ENCODE data around the gene OR13C4.
"Not testable (repeated sequence)": the region's sequence is repeated elsewhere in the genome, so short reads cannot be mapped to it uniquely, and the experiment has no call there.

OR13C4 gene

DNA sequence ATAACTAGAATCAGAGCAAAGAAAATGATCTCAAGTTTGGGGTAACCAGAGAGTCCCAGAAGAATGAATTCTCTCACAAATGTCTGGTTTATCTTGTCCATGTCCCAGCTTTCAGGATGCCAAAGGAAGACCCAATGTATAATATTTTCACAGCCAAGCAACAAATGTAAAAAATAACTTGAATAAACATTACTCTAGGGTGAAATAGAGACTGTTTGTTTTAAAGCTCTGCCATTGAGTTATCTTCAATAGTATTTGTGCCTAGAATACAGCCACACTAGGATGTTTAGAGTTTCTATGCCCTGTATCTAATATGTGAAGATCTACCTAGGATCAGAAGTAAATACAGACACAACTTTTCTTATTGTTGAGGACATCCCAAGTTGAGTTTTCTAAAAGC lies at the start of gene OR13C4:
OR13C4 (minus strand) TSS at position 101 of the 400 bp plus-strand sequence; CDS start at position 101, 0 bp downstream.
- no peak for DNase-seq

DNA sequence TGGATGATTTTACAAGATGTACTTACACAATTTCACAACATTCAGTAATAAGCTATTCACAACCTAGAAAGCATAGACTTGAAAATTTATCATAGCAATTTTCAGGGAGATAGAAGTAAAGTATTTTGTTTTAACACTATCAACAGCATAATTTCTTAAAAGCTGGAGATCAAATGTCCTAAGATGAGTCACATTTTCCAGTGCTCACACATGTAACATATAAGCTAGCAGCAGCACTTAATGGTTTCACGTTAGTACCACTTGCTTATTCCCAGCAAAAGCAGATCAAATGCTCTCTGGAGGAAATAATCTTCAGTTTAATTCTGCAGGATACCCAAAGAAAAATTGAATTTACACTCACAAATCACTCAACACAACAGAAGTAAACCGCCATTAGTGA lies 48.4 kb upstream of the OR13C4 start:
- DNase-seq: no peak

DNA sequence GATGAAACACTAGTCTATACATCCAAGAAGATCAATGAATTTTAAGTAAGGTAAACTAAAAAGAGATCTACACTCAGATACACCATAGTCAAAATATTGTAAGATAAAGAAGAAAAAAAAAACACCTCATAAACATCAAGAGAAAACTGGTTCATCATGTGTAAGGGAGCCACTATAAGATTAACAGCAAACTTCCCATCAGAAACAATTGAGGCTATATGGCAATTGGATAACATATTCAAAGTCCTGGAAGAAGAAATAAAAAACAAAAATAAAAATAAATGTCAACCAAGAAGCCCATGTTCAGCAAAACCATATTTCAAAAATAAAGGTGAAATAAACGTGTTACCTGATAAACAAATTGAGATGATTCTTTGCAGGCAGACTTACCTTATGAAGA lies 45.6 kb upstream of the OR13C4 start:
- no peak for DNase-seq

DNA sequence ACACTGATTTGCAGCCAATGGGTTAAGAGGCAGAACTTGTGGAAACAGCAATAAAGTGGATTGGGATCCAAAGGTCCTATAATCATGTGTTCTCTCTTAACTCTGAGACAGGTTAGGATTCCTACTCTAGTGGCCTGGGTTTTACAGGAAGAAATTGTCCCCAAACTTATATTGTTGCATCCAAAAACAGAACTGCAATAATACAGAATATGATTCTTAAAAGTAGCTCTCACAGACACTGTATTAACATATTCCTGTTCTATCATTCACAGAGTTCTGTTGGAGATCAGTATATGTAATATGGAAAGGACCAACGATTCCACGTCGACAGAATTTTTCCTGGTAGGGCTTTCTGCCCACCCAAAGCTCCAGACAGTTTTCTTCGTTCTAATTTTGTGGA lies 41.9 kb upstream of the OR13C4 start, which contains the start of gene OR13C8:
OR13C8 (plus strand) TSS at position 301 of the 400 bp plus-strand sequence; CDS start at position 301, 0 bp downstream.
- no peak for DNase-seq

DNA sequence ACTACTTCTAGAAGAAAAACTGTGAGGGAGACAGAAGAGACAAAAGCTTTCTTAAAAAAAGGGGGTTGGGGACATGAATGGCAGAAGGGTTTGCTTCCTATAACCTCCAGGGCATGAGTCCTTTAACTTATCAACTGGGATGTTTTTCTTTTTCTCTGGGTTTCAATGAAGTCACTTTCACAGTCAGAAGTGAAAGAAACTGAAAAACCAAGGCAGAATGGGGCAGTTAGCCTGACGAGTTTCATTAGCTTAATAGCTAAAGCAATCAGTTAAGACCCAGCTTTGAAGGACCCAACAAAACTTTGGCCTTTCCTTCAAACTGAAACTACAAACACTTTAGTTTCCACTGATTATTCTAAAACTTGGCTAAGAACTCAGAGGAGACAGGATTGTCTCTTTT lies 37.3 kb upstream of the OR13C4 start:
- no peak for DNase-seq

DNA sequence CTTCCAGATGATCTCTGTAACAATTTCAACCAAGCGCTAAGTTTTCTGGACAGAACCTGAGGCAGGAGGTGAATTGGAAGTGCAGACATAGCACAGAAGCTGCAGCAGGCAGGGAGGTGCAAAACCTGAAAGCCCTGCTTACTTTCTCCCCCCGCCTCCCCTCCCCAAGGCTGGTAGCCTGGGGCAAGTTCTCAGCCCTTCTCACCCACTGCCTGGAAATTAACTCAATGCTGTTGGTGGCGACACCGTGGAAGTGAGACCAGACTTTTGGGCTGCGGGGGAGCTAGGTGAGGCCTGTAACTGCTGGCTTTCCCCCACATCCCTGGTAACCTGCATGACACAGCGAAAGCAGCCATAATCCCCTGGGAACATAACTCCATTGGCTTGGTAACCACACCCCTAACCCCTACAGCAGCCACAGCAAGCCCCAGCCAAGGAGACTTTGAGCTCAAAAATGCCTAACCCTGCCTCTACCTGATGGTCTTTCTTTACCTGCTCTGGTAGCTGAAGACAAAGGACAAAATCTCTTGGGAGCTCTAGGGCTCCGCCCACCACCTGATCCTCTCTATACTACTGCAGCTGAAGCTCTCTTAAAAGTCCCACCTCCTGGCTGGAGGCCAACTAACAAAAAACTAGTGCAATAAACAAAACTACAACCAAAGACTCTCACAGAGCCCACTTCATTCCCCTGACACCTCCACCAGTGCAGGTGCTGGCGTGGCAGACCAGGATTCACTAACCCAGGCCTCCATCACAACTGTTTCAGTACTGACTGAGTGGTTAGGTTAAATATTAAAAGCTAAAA lies 30.0 kb upstream of the OR13C4 start:
- no peak for DNase-seq

DNA sequence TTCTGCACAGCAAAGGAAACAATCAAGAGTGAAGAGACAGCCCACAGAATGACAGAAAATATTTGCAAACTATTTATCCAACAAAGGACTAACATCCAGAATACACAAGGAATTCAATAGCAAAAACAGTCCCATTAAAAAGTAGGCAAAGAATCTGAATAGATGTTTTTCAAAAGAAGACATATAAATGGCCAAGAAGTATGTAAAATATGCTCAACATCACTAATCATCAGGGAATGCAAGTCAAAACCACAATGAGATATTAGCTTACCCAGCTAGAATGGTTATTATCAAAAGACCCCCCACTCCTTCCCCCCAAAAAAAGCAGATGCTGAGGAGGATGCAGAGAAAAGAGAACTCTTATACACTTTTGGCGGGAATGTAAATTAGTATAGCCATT lies 28.5 kb upstream of the OR13C4 start:
- no peak for DNase-seq

DNA sequence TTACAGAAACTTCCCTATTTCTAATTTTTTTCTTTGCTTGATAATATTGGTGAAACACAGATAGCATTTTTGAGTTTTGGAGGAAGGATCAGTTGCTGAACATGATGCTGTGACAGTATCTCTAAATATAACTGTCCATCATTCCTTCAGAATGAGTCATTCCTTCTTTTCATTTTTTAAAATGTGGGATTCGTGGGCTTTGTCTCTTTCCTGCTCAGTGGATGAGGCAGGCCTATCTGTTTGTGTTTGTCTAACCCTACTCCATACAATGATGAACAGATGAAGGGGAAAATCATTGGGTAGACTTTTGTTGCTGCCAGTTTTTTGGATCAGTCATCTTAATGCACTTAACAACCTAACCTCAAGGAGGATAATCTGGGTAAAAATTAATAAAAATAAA lies 26.3 kb upstream of the OR13C4 start:
- DNase-seq: no peak

DNA sequence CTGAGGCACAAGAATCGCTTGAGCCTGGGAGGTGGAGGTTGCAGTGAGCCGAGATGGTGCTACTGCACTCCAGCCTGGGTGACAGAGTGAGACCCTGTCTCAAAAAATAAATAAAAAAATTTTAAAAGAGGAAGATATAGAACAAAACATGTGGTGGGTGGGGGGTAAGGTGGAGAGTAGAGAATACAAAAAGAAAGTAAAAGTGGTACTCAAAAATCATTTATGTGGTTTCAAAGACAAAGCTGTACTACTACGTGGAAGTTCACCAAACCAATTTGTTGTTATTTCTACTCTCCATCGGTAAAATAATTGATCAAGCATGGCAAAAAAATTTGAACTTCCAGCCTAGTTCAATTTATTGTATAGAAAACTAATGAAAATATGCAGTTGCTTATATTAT lies 17.6 kb upstream of the OR13C4 start:
- no peak for DNase-seq

DNA sequence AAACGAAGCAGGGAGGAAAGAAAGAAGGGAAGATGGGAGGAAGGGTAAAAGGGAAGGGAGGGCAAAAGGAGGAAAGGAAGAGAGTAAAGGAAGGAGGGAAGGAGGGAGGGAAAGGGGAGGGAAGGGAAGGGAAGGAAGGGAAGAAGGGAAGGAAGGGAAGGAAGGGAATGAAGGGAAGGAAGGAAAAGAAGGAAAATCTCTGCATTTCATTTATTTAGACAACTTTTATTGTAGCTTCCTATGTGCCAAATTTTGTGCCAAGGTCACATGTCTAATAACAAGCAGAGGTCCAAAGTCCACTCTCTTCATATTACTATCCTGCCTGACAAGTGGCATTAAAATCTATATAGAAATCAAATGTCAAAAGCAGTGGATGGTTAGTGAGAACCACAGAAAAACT lies 12.3 kb upstream of the OR13C4 start:
- no peak for DNase-seq

DNA sequence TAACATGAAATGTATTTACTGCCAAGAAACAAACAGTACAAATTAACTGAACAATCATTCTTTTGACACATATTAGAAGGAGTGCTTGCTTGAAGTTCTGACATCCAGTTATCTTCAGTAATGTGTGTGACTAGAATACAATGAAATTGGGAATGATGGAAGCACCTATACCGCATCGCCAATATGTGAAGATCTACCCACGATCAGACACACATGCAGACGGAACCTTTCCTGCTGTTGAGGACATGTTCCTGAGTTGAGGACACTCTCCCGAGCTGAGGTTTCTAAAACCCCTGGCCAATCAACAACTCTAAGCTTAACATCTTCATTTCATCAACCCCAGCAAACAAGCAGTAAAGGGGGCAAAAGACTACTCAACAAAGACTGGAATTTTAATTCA lies 9.7 kb upstream of the OR13C4 start, which contains the start of gene OR13C3:
OR13C3 (minus strand) TSS at position 101 of the 400 bp plus-strand sequence. CDS start 133 bp downstream, outside the sequence.
- DNase-seq: no peak

DNA sequence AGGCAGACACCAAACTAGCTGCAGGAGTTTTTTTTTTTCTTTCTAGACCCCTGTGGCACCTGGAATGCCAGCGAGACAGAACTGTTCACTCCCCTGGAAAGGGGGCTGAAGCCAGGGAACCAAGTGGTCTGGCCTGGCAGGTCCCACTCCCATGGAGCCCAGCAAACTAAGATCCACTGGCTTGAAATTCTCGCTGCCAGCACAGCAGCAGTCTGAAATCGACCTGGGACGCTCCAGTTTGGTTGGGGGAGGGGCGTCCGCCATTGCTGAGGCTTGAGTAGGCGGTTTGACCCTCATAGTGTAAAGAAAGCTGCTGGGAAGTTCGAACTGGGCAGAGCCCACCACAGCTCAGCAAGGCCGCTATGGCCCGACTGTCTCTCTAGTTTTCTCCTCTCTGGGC lies 6.8 kb downstream of the OR13C4 start:
- not testable (repeated sequence) for DNase-seq

DNA sequence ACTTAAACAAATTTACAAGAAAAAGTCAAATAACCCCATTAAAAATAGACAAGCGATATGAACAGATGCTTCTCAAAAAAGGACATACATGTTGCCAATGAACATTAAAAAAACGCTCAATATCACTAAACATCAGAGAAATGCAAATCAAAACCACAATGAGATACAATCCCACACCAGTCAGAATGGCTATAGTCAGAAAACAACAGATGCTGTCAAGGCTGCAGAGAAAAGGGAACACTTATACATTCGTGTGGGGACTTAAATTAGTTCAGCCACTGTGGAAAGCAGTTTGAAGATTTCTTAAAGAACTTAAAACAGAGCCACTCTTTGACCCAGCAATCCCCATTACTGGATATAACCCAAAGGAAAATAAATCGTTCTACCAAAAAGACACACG lies 12.1 kb downstream of the OR13C4 start:
- no peak for DNase-seq

DNA sequence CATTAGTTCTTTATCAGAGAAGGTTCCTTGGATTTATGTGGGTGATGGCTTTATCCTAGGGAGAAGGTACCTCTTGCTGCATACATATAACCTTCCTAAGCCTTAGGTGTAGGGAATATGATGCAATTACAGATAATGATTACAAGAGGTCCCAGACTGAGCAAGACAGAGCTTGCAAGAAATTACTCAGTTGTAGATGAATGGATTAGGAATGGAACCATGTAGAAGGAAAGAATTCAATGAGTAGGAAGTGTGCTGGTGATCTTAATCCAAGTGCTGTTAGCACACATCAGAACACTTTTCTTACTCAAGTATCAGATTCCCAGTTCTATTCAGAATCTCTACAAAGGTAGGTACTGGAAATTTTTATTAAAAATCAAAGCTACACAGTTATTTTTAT lies 20.4 kb downstream of the OR13C4 start:
- no peak for DNase-seq

DNA sequence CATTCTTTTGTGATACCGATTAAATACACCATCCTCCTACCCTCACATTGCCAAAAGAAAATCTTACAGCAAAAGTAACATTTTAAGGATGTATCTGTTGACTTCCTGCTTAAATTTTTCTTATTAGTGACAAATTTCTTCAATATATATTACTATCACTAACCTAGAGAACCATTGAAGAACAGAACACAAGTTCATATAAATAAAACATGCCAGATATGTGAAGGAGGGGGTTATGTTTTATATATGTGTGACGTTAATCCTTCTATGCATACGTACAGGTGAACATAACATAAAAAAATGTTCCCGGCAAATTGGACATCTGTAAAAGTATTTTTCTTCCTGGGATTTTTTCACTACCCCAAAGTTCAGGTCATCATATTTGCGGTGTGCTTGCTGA lies 23.0 kb downstream of the OR13C4 start, which contains the start of gene OR13F1:
OR13F1 (plus strand) TSS at position 301 of the 400 bp plus-strand sequence; CDS start at position 301, 0 bp downstream.
- no peak for DNase-seq

DNA sequence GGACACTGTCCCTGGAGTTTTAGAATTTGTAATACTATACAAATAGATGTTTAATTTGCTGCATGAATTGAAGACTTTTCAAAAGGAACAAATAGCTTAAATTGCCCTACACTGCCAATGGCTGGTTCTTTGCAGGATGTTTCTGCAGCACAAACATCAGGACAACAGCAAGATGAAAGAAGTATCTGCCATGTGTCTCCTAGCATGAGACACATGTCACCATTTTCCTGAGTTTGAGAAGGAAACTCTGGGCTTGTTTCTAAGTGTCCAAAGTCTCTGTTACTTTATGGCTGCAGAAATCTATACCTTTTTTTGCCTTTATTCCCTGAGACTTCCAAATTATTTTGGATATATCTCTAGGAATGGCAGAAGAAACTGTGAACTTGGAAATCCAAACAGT lies 23.6 kb downstream of the OR13C4 start:
- no peak for DNase-seq

DNA sequence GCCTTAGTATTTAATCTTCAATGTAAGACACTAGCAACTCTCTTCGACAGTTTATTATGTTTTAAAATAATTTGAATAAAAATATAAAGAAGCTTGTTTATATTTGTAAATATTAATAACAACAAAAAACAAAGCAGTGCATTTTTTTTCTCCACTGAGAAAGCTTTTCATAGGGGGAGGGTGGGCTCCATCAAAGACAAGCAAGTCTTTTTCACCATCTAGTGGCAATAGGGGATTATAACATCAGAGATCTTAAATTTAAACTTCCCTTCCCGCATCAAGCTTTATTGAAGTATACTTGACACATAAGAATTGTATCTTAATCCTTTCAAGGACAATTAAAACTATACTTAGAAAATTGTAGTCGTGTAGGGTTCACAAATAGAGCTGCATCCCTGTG lies 32.2 kb downstream of the OR13C4 start:
- no peak for DNase-seq

DNA sequence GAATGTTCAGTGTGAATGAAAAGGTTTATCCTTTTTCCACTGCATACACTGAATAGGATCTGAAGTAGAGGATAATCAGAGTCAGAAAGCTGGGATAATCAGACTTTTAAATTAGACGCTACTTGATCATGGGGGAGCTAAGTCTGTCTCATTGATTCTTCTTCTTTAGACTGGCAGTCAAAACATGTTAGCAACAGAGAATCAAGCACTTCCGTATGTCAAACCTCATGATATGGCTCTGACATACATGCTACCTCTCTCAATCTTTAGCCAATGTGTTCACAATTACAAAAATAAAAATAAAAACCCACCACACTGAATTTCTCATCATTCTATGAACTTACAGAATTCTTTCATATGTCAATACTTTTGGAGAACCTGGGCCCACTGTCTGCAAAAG lies 42.0 kb downstream of the OR13C4 start:
- no peak for DNase-seq

DNA sequence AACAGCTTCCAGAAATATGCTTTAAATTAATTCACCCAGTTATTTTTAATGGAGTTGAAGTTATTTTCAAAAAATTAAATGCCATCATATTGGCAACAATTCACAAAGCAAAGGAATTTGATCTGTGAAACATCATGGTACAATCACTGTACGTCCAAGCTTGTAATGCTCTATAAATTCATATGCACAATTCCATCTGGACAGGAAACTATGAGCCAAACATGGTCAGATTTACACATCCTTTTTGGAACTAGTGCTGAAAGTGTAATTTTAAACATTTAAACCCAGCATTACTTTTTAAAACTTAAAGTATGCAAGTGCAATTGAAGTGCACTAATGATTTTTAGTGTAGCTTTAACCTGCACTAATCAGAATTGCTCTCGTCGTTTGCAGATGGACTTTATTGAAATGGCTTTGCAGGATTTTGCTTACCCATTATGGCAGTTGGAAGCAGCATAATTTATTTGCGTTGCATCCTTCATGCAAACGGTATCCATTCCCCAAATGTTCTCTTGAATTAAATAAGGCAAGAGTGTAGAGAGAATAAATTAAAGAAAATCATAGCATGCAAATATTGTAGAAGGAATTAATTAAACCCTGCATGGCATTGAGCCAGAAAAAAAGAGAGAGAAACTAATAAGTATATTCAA lies 44.0 kb downstream of the OR13C4 start:
- DNase-seq: no peak
